ELR (cell line): ENCODE measurements around the gene STAT6.
"Not testable (repeated sequence)": the region's sequence is repeated elsewhere in the genome, so short reads cannot be mapped to it uniquely, and the experiment has no call there.

Experiments
- DNase-seq: peaks from one replicate; pipeline ENCODE4 v3.0.0-alpha.2; 2015; ENCODE audit warnings: low read depth

Gene STAT6

GRCh38 chr12:57126561-57126960 is 15.4 kb upstream of the STAT6 start:
- DNase-seq = no peak

- DNase-seq = no peak
Observed at GRCh38 chr12:57126061-57126460, 14.9 kb upstream of the STAT6 start.

GRCh38 chr12:57124261-57124877 is 13.2 kb upstream of the STAT6 start:
- DNase-seq = peak; percentile 83

GRCh38 chr12:57123813-57124212 is 12.7 kb upstream of the STAT6 start:
- DNase-seq = no peak

- DNase-seq = not testable (repeated sequence)
Observed at GRCh38 chr12:57120718-57121117, 9.6 kb upstream of the STAT6 start.

GRCh38 chr12:57119294-57120085 is 8.3 kb upstream of the STAT6 start:
- no peak for DNase-seq

GRCh38 chr12:57118711-57119271 is 7.6 kb upstream of the STAT6 start:
- DNase-seq = peak; percentile 77

- DNase-seq = no peak
Observed at GRCh38 chr12:57116580-57117281, 5.6 kb upstream of the STAT6 start.

GRCh38 chr12:57112492-57113294 is 1.5 kb upstream of the STAT6 start:
- DNase-seq = no peak

- DNase-seq = peak; percentile 71
Observed at GRCh38 chr12:57110104-57111030, 795 bp downstream of the STAT6 start.

- no peak for DNase-seq
Observed at GRCh38 chr12:57109207-57110103, 1.7 kb downstream of the STAT6 start.

- DNase-seq = no peak
Observed at GRCh38 chr12:57107456-57108155, 3.6 kb downstream of the STAT6 start.

- DNase-seq = no peak
Observed at GRCh38 chr12:57106021-57106708, 5.0 kb downstream of the STAT6 start.

- DNase-seq = no peak
Observed at GRCh38 chr12:57105011-57105753, 6.0 kb downstream of the STAT6 start.

- DNase-seq = no peak
Observed at GRCh38 chr12:57104292-57104910, 6.8 kb downstream of the STAT6 start.

GRCh38 chr12:57103856-57104255 is 7.3 kb downstream of the STAT6 start:
- DNase-seq = no peak
